Nephron (organoid): ENCODE results near the gene ZNF638.
"Not testable (repeated sequence)": the region's sequence is repeated elsewhere in the genome, so short reads cannot be mapped to it uniquely, and the experiment has no call there.

Experiments used
- H3K27ac Mint-ChIP-seq, 3 experiments: 2 replicates each; pipeline ENCODE4 v1.8.0; 2020; ENCODE audit warnings: mixed read lengths in 3 of 3, mild to moderate bottlenecking in 2 of 3, moderate library complexity in 1 of 3
- H3K27me3 Mint-ChIP-seq: 2 replicates; pipeline ENCODE4 v1.8.0; 2021; ENCODE audit warnings: low read depth, mild to moderate bottlenecking, moderate library complexity, mixed read lengths
- H3K36me3 Mint-ChIP-seq: 2 replicates; pipeline ENCODE4 v1.8.0; 2020; ENCODE audit warnings: low read depth, mixed read lengths
- H3K4me1 Mint-ChIP-seq: 2 replicates; pipeline ENCODE4 v1.8.0; 2020; ENCODE audit warnings: mixed read lengths
- H3K4me3 Mint-ChIP-seq, 3 experiments: 2 replicates each; pipeline ENCODE4 v1.8.0; 2020; ENCODE audit warnings: mild to moderate bottlenecking in 3 of 3, mixed read lengths in 3 of 3, moderate library complexity in 2 of 3
- H3K9me3 Mint-ChIP-seq: 2 replicates; pipeline ENCODE4 v1.8.0; 2020; ENCODE audit warnings: mixed read lengths
- TF ChIP-seq, protein P1 (sequence below), 3 experiments: fragments of 200-600 bp; sonication (generic); IDR thresholded peaks; one replicate each; pipeline ENCODE4 v1.5.0; 2021; ENCODE audit warnings: antibody characterized with exemption in 3 of 3; ENCODE audit not compliant: unreplicated experiment in 3 of 3

ZNF638 gene

GRCh38 chr2:71330585-71331330 is 824 bp upstream of the ZNF638 start:
- H3K4me1 Mint-ChIP-seq, result peaks cover 21% of the 10 kb centered on the region

GRCh38 chr2:71331331-71331580 is 326 bp upstream of the ZNF638 start:
- Mint-ChIP-seq H3K27ac (peak overlapping the region; percentile 98 to 100 (median 100)), H3K4me3 (peak overlapping the region; percentile 96 to 100 (median 99)), H3K4me1 (peaks cover 21% of the 10 kb centered on the region), H3K36me3 (peaks cover 22% of the 10 kb centered on the region)
- not testable (repeated sequence) for H3K27me3 Mint-ChIP-seq, H3K9me3 Mint-ChIP-seq

More at GRCh38 chr2:71330585-71331330, 824 bp upstream of the ZNF638 start:
- TF ChIP-seq, protein P1, sequence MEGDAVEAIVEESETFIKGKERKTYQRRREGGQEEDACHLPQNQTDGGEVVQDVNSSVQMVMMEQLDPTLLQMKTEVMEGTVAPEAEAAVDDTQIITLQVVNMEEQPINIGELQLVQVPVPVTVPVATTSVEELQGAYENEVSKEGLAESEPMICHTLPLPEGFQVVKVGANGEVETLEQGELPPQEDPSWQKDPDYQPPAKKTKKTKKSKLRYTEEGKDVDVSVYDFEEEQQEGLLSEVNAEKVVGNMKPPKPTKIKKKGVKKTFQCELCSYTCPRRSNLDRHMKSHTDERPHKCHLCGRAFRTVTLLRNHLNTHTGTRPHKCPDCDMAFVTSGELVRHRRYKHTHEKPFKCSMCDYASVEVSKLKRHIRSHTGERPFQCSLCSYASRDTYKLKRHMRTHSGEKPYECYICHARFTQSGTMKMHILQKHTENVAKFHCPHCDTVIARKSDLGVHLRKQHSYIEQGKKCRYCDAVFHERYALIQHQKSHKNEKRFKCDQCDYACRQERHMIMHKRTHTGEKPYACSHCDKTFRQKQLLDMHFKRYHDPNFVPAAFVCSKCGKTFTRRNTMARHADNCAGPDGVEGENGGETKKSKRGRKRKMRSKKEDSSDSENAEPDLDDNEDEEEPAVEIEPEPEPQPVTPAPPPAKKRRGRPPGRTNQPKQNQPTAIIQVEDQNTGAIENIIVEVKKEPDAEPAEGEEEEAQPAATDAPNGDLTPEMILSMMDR (IDR thresholded peaks at IDR 0.05; ENCODE audit: unreplicated experiment in 3 of 3), result no peak
- H3K27me3 Mint-ChIP-seq, result no peaks in the 10 kb centered on the region
- H3K9me3 Mint-ChIP-seq, result no peaks in the 10 kb centered on the region
- peak overlapping the region; percentile 18 to 98 (median 68) for H3K27ac Mint-ChIP-seq
- peaks cover 22% of the 10 kb centered on the region for H3K36me3 Mint-ChIP-seq
- peak overlapping the region; percentile 96 to 100 (median 99) for H3K4me3 Mint-ChIP-seq

GRCh38 chr2:71332435-71332796 is 834 bp downstream of the ZNF638 start:
- Mint-ChIP-seq H3K4me3 (peak overlapping the region; percentile 96 to 100 (median 99)), H3K27me3 (no peaks in the 10 kb centered on the region), H3K36me3 (peaks cover 22% of the 10 kb centered on the region), H3K9me3 (no peaks in the 10 kb centered on the region), H3K4me1 (peaks cover 22% of the 10 kb centered on the region), H3K27ac (peak overlapping the region; percentile 98 to 100 (median 100))
- TF ChIP-seq, protein P1 (IDR thresholded peaks at IDR 0.05; ENCODE audit: unreplicated experiment in 3 of 3), result no peak

- peaks cover 32% of the 10 kb centered on the region for H3K4me1 Mint-ChIP-seq
- H3K27me3 Mint-ChIP-seq, result no peaks in the 10 kb centered on the region
Observed at GRCh38 chr2:71333619-71334018, 2.0 kb downstream of the ZNF638 start.

GRCh38 chr2:71336384-71336783 is 4.8 kb downstream of the ZNF638 start:
- TF ChIP-seq, protein P1 (IDR thresholded peaks at IDR 0.05; ENCODE audit: unreplicated experiment in 3 of 3), result no peak
- Mint-ChIP-seq H3K27ac (no peak overlapping the region), H3K4me3 (no peak overlapping the region)

More at GRCh38 chr2:71333619-71334018, 2.0 kb downstream of the ZNF638 start:
- peak overlapping the region; percentile 12 to 61 (median 21) for H3K27ac Mint-ChIP-seq
- H3K36me3 Mint-ChIP-seq, result peaks cover 28% of the 10 kb centered on the region
- H3K4me3 Mint-ChIP-seq, result peak overlapping the region; percentile 96 to 100 (median 99)
- TF ChIP-seq, protein P1 (IDR thresholded peaks at IDR 0.05; ENCODE audit: unreplicated experiment in 3 of 3), result no peak
- no peaks in the 10 kb centered on the region for H3K9me3 Mint-ChIP-seq

GRCh38 chr2:71336802-71337201 is 5.2 kb downstream of the ZNF638 start:
- Mint-ChIP-seq H3K4me3 (no peak overlapping the region), H3K27me3 (no peaks in the 10 kb centered on the region), H3K9me3 (no peaks in the 10 kb centered on the region)

More at GRCh38 chr2:71336384-71336783, 4.8 kb downstream of the ZNF638 start:
- Mint-ChIP-seq H3K4me1 (peaks cover 46% of the 10 kb centered on the region), H3K36me3 (peaks cover 41% of the 10 kb centered on the region), H3K27me3 (no peaks in the 10 kb centered on the region), H3K9me3 (no peaks in the 10 kb centered on the region)

More at GRCh38 chr2:71336802-71337201, 5.2 kb downstream of the ZNF638 start:
- TF ChIP-seq, protein P1 (IDR thresholded peaks at IDR 0.05; ENCODE audit: unreplicated experiment in 3 of 3), result no peak
- Mint-ChIP-seq H3K27ac (no peak overlapping the region), H3K36me3 (peaks cover 41% of the 10 kb centered on the region), H3K4me1 (peaks cover 46% of the 10 kb centered on the region)
